Skin of body (tissue), 2 donors: ENCODE data around the gene TMEM79. TPM values are rescaled to one million over a fixed set of nuclear protein-coding genes. Genes with fewer than 3 reads are reported as not detected.

Experiments
- DNase-seq: peaks from one replicate; lab custom pipeline; 2025; lab: John Stamatoyannopoulos, UW
- total RNA-seq: library from RNA; depleted of rRNA; stranded (reverse); fragments of >200 nt; gene quantifications from one replicate; pipeline ENCODE4 v1.2.3, GENCODE V29; 2014

TMEM79 gene, protein sequence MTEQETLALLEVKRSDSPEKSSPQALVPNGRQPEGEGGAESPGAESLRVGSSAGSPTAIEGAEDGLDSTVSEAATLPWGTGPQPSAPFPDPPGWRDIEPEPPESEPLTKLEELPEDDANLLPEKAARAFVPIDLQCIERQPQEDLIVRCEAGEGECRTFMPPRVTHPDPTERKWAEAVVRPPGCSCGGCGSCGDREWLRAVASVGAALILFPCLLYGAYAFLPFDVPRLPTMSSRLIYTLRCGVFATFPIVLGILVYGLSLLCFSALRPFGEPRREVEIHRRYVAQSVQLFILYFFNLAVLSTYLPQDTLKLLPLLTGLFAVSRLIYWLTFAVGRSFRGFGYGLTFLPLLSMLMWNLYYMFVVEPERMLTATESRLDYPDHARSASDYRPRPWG
- 14.6 TPM for total RNA-seq

DNA sequence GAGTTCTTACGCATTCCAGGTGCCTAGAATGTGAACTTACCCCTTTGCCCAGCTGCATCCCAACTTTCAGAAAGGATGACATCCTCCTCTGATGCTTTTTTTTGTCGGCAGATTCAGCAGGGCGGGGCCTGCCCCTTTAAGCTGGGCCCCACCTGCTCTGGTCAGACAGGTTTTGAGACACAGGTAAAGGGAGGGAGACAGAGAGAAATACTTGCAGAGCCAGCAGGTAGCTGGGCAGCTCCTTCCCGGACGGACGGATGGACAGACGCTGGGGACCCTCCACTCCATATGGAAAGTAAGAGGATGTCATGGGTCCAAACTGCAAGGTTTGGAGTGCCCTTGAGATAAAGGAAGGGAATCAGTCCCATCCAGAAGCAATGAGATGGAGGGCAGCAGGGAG, at the start of gene TMEM79:
Gene TMEM79 (plus strand): TSS at position 214 of the 400 bp plus-strand sequence. CDS start 902 bp downstream, outside the sequence.
- no peak for DNase-seq

DNA sequence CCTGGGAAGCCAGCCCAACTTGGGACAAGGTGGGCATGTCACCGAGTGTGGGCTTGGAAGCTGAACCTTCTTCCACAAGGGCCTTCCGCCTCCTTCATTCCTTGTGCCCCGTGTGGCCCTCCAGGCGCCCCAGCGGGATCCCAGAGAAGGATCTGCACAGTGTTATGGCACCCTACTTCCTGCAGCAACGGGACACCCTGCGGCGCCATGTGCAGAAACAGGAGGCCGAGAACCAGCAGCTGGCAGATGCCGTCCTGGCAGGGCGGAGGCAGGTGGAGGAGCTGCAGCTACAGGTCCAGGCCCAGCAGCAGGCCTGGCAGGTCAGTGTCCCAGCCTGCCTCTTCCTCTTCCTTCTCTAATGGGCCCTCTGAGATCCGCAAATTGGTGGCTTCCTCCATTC, 48.0 kb upstream of the TMEM79 start:
- DNase-seq: no peak

DNA sequence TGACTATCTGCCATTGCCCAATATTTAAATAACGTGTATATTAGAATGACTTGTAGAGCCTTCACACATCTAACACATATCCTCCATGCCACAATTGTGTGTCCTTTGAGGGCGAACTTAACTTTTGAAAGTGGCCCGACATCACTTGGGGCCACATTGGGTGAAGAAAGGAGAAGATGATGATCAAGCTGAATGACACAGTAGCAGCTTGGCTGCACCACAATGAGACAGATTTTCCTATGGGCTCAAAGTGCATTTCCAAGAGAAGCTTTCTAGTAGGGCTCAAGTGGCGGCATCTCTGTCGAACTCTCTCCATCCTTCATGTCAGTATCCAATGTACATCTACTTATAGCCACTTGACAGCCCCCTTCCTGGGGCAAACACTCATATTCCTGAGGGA, 45.9 kb upstream of the TMEM79 start:
- DNase-seq: no peak

DNA sequence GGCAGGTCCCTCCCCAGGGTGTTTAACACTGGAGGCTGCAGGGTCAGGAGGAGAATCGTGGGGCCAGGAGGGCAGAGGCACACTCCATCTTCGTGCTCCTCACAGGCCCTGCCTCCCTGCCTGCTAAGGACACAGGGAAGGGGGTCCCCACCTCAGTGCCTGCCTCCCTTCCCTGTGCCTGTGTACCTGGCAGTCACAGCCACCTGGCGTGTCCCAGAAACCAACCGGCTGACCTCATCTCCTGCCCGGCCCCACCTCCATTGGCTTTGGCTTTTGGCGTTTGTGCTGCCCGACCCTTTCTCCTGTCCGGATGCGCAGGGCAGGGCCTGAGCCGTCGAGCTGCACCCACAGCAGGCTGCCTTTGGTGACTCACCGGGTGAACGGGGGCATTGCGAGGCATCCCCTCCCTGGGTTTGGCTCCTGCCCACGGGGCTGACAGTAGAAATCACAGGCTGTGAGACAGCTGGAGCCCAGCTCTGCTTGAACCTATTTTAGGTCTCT, 42.8 kb upstream of the TMEM79 start:
- DNase-seq: no peak

DNA sequence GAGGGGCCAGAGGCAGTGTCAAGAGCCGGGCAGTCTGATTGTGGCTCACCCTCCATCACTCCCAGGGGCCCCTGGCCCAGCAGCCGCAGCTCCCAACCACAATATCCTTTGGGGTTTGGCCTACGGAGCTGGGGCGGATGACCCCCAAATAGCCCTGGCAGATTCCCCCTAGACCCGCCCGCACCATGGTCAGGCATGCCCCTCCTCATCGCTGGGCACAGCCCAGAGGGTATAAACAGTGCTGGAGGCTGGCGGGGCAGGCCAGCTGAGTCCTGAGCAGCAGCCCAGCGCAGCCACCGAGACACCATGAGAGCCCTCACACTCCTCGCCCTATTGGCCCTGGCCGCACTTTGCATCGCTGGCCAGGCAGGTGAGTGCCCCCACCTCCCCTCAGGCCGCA, 42.2 kb upstream of the TMEM79 start, which contains the start of gene BGLAP:
Gene BGLAP (plus strand): TSS at position 259 of the 400 bp plus-strand sequence. CDS start 48 bp downstream, at position 307.
- DNase-seq: no peak

DNA sequence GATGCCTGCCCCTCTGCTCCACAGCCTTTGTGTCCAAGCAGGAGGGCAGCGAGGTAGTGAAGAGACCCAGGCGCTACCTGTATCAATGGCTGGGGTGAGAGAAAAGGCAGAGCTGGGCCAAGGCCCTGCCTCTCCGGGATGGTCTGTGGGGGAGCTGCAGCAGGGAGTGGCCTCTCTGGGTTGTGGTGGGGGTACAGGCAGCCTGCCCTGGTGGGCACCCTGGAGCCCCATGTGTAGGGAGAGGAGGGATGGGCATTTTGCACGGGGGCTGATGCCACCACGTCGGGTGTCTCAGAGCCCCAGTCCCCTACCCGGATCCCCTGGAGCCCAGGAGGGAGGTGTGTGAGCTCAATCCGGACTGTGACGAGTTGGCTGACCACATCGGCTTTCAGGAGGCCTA, 41.4 kb upstream of the TMEM79 start:
- no peak for DNase-seq

DNA sequence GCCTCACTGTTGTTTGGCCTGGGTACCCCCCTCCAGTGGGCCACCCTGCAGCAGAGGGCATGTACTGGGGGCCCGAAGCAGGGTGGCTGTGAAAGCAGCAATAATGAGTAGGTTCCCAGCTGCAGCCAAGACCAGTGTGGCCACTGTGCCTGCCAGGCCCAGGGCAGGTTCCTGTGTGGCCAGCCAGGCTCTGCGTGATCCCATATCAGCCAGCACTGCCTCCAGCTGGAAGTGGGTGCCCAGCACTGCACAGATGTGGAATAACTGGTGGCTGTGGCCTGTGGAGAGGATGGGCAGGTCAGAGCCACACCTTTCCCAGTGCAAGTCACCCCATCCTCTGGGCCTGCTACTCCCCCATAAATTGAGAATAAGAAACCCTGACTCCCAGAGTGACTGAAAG, 40.0 kb upstream of the TMEM79 start:
- no peak for DNase-seq

DNA sequence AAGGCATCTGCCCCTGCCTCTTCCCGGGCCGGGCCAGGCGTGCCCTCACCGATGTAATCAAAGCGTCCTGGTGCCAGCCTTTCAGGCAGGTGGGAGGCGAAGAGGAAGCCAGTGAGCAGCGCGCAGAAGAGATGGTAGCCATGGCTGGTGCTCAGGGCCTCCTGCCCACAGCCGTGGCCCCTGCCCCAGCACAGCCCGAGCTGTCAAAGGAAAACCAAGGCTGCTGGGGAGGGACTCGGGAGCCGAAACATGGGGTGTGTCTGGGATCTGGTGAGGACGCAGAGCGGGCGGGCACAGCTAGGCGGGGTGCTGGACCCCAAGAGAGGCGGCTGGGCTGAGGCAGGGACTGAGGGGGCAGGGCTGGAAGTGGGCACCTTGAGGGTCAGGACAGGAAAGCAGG, 39.4 kb upstream of the TMEM79 start:
- DNase-seq: no peak

DNA sequence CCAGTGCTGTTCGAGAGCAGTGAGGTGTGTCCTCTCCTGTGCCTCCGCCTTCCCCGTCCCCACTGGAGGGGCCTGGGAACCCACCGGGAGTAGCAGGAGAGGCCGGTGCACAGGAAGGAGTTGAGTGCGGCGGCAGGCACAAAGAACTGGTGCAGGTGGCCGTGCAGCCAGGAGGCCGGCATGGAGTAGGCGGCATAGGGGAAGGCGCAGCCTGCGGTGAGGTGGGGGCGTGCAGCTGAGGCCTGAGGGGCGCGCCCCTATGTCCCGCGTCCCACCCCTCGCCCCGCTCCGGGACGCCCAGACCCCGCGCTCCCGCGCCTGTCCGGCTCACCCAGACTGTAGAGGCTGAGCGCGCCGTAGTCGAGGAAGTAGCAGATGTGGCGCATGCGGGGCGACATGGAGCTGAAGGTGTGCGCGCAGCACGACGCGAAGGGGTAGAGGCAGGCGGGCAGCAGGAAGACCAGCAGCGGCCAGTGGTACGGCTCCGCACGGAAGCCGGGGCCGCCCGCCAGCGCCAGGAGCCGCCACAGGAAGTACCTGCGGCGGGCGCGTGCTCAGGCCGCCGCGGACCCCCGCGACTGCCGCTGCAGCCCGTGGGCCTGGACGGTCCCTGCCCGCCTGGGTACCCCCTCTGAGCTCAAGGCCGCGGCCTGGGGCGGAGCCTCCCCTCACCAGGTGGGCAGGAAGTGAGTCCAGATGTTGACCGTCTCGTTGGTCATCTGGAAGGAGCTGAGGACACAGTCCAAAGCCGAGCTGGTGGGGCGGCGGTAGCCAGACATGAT, 38.5 kb upstream of the TMEM79 start:
- no peak for DNase-seq

DNA sequence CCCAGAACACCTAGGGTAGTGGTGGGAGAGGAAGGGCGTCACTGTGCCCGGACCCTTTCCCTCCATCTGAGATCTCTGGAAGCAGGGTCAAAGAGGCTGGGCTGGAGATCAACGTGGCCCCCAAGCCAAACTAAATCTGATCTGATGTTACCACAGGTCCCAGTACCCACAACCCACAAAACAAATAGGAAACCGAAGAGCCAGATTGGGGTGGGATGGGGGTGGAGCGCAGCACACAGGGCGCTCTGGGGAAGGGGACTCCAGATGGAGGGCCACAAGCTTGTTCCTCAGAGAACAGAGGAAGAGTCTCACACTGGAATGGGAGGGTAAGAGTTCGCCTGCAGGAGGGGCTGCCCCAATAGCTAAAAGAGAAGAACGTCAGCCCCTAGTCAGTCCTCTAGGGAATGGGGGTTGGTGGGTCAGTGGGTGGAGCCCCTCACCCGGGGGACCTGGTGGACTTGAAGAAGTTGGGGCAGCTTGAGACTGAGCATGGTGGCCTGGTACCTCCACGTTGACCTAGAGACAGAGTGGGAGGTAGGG, 37.8 kb upstream of the TMEM79 start:
- no peak for DNase-seq

DNA sequence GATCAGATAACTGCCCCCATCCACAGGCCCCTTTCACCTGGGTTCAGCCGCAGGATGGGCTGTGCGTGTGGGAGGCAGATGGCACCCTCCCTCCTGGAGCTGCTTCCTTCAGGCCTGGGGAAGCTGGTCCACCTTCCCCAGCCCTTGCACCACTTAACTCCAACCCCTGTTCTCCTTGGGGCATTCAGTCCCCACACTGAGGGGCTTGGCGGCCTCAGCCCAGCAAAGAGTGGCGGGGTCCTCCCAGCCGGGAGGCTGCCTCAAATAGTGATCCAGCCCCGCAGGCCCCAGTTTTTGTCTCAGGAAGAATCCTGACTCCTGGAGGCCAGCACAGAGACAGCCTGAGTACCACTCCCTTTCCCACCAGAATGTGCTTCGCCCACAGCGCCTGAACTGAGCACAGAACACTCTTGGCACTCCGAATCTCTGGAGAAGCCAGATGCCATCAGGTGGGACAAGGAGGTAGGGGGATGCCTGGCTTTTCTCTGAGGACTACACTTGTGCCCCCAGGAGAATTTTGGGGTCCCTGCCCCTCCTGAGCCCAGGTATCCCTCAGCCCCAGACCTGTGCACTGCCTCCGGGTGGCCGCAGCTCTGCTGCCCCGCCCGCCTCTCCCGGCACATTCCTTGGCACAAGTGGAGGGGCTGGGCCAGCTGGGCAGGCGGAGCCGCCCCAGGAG, 37.2 kb upstream of the TMEM79 start:
- DNase-seq: no peak

DNA sequence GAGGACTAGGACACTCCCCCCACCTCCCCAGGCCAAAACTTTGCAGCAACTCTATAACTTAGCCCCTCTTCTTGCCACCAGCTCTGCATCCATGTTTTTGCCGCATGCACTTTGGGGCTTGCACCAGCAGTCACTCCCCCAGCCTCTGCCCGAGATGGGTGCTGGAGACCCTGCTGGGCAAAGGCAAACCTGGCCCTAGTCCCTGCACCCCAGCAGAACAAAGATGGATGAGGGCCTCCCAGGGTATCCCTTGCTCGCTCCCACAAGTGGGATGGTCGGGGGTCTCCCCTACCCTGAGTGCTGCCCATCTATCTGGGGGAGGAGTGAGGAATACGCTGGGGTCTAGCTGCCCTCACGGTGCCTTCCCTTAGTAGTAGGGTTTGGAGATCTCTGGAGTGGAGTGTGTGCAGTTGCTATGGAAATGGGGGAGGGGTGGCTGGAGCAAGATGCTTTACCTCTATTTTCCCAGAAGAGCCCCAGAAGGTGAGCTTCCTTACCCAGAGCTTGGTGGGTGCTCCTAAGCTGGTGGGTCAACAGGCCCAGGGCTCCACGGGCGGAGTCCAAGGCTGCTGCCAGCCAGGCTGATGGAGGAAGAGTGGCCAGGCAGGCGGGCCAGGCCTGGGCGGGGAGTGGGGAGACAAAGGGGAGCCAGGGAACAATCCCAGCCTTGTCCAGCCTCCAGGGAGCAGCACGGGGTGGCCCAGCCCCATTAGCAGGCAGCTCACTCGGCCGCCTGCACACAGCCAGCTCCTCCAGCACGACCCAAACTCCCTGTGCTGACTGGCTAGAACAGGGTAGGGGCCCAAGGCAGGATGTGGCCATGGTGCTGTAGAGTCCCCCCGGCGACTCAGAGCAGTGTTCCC, 36.4 kb upstream of the TMEM79 start, which contains the start of gene PAQR6:
Gene PAQR6 (minus strand): TSS at position 597 of the 863 bp plus-strand sequence. CDS start 1,325 bp downstream, outside the sequence.
- DNase-seq: no peak

DNA sequence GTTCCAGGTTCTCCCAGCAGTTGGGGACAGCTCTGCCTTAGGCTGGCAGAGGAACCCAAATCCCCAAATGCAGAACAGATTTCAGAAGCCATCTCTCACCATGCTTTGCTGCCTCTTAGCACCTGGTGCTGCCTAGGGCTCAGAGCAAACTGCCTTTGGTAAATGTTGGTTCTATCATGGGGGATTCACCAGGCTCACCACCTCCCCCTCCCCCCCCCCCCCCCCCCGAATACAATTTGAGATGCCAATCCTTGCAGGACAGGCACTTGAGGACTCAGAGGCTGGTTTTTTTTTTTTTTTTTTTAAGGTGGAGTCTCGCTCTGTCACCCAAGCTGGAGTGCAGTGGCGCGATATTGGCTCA, 35.8 kb upstream of the TMEM79 start:
- no peak for DNase-seq

DNA sequence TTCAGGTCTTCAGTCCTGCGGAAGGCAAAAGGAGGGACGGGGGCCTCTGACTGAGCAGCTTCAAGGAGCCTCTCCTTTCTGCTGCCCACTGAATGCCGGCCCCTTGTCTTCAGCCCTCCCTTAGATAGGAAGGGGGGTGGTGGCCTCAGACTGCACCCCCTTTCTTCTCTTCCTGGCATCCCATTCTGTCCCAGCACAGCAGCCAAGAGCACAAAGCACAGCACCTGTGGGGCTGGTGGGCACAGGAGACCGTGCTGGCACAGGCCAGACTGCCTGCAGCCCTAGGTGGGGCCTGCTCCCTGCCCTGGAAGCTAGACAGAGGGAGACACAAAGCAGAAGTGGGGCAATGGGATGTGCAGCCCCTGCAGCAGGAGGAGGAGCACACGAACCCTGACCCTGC, 34.5 kb upstream of the TMEM79 start:
- no peak for DNase-seq

DNA sequence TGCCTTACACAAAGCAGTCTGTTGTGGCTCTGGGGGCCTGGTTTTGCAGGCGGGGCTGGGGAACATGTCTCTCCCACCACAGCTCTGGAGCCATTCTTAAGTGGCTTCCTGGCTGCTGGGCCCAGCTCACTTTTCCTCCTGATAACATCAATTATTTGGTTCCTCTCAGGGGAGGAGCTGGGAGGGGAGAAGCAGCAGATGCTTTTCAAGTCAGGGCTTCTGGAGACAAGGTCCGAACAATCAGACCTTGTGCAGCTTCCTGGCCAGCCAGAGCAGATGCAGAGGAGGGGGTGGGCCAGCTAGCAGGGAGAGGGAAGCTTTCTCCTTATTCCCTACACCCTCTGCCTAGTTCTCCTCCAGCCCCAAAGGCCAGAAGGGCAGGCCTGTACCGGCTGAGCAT, 32.6 kb upstream of the TMEM79 start:
- DNase-seq: no peak

DNA sequence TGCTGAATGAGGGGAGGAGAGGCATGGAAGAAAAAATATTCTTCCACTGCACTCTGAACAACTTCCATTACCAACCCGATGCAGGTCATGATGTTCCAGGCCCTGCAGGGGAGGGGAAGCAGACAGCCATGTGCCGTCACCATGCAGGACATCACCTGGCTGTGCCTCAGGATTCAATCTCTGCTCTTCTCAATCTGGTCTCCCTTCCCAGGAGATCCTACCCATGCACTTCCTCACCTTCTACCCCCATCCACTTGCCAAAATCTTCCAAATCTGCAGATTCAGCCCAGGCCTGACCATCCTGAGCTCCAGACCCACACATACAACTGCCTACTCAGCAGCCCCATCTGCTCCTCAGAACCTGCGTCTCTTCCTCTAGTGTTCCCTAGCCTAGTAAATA, 30.5 kb upstream of the TMEM79 start:
- DNase-seq: no peak

DNA sequence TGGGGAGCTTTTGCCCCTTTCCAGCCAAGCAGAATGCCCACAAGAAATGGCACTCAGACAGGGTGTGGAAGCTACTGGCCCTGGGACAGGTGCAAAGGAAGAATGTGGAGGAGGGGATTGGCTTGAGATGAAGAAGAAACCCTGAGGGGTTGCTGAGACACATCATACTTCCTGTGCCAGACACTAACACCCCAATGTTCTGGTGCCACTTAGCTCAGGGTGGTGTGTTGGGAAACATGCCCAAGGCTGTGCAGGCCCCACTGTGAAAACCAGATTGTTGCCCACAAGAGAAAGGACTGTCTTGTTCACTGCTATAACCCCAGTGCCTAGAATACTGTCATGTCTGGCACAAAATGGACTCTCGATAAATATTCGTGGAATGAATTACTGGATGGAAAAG, 26.4 kb upstream of the TMEM79 start:
- no peak for DNase-seq

DNA sequence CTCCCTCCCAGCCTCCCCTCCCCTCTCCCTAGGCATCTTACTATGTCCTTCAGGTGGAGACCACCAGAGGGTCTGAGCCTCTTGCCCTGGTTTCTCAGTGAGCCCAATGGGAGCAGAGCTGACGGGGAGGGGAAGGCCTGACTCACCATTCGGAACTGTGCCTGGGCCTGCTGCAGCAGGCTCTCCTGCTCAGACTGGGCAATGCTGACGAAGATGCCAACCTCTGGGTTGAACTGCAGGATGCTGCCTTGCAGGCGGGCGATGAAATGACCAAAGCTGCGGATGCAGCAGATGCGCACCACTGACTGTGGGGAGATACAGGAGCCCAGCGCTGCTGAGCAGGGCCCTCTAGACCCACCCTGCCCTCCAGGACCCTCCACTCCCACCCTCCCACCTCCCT, 25.3 kb upstream of the TMEM79 start:
- no peak for DNase-seq

DNA sequence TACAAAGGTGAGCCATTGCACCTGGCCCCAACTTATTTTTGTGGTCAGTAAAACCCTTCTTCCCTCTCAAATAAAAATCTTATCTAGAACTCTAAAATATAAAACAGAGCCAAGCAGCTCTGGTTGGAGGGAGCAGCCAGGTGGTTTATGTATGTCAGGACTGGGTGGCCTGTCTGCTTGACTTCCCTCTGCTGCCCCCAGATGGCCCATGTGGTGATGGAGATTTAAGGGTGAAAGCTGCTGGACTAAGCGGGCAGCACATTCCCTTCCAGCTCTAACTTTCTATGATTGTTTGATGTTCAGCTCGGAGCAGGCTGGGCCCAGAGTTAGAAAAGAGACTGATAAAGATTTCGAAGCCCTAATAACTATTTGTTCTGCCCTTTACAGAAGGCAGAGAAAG, 24.3 kb upstream of the TMEM79 start:
- DNase-seq: no peak

DNA sequence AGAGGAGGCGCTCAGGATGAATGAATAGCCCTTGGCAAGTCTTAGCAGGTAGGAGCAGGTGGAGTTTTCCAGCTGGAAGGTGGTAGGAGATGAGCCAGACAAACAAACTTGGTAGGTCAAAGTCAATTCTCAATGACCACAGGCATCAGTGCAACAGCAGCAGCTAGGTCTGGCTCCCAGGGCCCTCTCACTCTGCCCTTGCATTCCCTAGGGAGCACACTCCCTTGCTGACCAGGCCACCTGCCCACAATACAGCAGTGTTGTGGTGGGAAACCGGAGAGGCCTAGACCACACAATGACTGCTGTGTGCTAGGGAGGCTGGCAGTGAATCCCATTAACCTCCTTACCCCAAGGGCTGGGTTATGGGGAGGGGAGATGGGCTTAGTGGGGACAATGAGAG, 23.2 kb upstream of the TMEM79 start:
- DNase-seq: no peak
